GM12872 (cell line): ENCODE results near the gene FN1.

ENCODE experiments used
- CTCF ChIP-seq: IDR thresholded peaks from 3 replicates; pipeline ENCODE4 v1.5.1; 2011; ENCODE audit warnings: low read depth, mild to moderate bottlenecking, low read length, moderate library complexity; ENCODE audit not compliant: insufficient read depth

Gene FN1

DNA sequence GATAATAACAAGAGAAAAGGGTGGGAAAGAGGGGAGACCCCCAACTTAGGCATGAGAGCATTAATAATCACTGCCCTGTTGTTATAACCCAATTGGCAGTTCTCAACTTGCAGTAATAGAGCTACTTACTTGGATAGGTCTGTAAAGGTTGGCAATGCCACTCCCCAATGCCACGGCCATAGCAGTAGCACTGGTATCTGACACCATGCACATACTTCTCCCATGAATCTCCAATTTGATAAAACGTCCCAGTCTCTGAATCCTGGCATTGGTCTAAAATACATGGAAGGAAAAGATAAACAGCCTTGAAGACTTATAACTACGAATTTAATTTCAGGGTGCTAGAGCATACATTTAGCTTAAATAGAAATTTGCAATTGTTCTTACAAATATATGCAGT is 16.8 kb downstream of the FN1 start:
- no peak for TF ChIP-seq CTCF

DNA sequence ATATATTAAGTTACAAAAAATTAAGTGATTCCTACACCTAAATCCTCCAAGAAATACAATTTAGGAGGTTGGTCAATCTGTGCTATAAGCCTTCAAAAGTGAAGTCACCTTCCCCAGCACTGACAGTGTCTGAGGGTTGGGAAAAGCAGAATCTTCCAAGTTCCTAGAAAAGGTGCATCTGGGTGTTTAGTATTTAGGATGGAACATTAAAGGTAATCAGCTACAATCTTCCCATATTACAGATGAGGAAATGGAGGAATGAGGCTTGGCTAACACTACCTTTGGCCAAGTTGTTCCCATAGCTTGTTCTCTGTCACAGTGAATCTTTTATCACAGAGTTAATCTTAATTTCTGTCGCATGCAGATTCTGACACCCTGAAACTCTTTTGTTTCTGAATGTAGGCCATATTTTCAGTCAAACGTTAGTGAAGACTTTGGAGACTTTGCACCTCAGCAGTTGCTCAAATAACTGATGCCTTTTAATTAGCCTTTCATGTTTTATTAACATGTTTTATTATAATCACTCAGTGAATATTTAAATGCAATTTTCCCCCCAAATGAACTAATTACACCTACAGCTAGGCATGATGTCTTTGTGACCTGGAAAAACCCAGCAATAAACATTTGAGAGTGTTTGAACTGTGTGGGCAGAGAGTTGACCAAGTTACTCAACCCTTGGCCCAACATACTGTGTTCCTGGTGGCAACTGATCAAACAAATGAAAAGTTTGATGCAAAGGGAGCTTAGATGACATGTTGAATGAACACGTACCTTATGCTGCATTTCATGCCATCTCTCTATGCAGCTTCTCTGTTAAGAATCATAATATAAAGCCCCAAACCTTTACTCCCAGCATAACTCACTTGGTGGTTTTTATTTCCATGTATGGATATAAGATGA is 17.6 kb downstream of the FN1 start:
- no peak for TF ChIP-seq CTCF

DNA sequence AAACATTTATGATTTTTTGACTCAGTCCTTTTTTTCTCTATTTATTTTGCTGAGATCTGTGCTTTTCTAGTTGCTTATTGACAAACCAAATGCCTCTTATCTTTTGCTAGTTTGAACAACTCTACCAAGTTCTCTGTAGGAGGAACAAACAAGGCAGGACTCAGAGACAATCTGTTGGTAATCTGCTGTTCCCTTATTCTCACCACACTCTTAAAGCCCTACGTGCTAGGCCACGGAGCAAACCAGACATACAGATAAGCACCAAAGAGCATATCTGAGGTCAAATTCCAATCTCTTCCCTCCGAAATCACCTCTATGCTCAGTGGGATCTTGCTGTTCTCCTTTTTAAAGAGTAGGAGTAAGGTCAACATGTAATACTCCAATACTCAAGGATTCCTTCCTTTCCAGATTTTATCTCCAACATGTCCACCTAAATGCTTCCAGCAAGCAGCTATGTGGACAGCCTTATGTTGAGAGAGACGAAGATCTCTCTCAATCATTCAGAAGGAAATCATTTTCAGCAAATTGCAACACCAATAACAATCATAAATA is 18.4 kb downstream of the FN1 start:
- no peak for TF ChIP-seq CTCF

GRCh38 chr2:215416656-215417055 is 19.2 kb downstream of the FN1 start:
- no peak for TF ChIP-seq CTCF

- TF ChIP-seq CTCF = no peak
These were observed 19.9 kb downstream of the FN1 start for GRCh38 chr2:215415820-215416577.

GRCh38 chr2:215415218-215415617 is 20.6 kb downstream of the FN1 start:
- TF ChIP-seq CTCF = no peak

DNA sequence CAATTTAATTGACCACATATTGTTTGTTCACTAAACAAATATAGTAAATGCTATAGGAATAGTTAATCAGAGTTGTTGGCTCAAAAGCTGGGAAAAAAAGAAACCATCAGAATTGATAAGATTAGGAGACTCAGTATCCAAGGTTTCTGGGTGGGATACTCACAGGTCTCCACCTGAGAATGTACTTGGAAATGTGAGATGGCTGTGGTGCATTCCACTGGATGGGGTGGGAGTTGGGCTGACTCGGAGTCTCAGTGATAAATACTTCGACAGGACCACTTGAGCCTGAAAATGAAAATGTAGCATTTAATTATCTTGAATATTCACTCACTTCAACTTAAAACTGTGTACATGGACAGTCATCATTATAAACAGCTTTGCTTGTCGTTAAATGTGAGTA is 21.2 kb downstream of the FN1 start:
- TF ChIP-seq CTCF = no peak
